Heart left ventricle (tissue), 13 donors: ENCODE results near the gene FAT2.

Source experiments
- POLR2A ChIP-seq, 2 donors: fragments of 450-650 bp; IDR thresholded peaks; one replicate each; pipeline ENCODE4 v1.6.1; 2017; ENCODE audit warnings: antibody characterized with exemption in 2 of 2, mild to moderate bottlenecking in 2 of 2, moderate library complexity in 2 of 2
- TF ChIP-seq, protein P1 (sequence below), 12 donors: fragments of 200-600 bp; sonication (generic) in 4 of 12; IDR thresholded peaks; one replicate each; pipeline versions ENCODE4 v1.5.0 to v1.8.0; 2018 to 2022; ENCODE audit warnings: antibody characterized with exemption in 12 of 12, mild to moderate bottlenecking in 5 of 12
- donor health status: ischemic (EF 13 %, LVEDD 7.1; RV severe dilation, severe dysfunction).
- donor health status: DM: no; HTN: yes; CAD: no.
- donor health status: DM: no; HTN: no; CAD: no.
- donor health status: ischemic (EF 25% LVEDD 6.9; RV normal size, moderate dysfunction).
- donor health status: ischemic (EF 25% LVEDD 5.7; RV mildly dilated, moderate dysfunction).
- donor health status: ischemic (EF 35%, LVEDD 5.7; RV mildly dilated, moderate dysfunction).
- donor health status: nonischemic (EF 11% LVEDD 7.7; RV severe dilation, severe dysfunction).
- donor health status: DM: yes; HTN: yes; CAD: no.
- donor health status: PGD.
- donor health status: ischemic (EF 29% LVEDD 5.4; RV normal size, mild dysfunction).
- donor health status: nonischemic (EF 23%, LVEDD 6.1; RV moderate dilation, normal function).

DNA sequence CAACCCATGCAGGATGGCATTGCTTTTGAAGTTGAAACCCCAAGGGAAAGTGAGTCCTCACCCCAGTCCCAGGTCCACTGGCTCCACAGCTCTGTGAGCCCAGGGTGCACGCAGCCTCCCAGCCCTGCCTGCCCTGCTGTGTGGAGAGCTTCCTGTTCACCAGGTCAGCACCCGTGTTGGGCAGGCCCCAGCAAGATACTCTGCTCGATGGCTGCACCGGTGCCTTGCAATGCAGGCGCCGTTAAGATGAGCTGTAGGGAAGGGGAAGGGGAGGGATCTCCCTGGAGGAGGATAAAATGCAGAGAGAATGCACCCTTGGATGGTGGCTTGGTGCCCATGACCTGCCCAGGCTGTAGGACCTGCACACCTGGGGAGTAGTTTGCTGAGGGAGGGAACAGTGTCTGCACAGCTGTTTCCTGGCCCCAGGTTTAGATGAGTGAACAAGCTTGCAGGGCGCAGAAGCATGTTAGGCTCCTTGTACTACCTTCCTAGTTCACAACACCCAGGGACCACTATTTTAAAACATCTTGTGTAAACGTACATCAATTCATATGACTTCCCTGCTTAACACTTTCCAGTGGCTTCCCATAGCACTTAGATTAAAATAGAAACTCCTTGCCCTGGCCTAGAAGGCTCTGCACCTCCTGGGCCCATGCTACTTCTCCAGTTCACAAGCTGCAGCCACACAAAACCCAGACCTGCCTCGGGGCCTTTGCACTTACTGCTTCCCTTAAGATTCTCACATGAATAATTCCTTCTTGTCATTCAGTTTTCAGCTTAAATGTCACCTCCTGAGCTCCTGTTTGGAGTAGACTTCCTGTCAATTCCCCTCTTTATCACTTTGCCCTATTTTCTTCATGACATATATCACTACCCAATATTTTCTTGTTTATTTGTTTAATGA is 19.6 kb downstream of the FAT2 start:
- TF ChIP-seq, protein P1, sequence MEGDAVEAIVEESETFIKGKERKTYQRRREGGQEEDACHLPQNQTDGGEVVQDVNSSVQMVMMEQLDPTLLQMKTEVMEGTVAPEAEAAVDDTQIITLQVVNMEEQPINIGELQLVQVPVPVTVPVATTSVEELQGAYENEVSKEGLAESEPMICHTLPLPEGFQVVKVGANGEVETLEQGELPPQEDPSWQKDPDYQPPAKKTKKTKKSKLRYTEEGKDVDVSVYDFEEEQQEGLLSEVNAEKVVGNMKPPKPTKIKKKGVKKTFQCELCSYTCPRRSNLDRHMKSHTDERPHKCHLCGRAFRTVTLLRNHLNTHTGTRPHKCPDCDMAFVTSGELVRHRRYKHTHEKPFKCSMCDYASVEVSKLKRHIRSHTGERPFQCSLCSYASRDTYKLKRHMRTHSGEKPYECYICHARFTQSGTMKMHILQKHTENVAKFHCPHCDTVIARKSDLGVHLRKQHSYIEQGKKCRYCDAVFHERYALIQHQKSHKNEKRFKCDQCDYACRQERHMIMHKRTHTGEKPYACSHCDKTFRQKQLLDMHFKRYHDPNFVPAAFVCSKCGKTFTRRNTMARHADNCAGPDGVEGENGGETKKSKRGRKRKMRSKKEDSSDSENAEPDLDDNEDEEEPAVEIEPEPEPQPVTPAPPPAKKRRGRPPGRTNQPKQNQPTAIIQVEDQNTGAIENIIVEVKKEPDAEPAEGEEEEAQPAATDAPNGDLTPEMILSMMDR (IDR thresholded peaks at IDR 0.05), result no peak
- no peak for TF ChIP-seq POLR2A (IDR thresholded peaks at IDR 0.05)
